Activated CD4-positive, CD25-positive, alpha-beta regulatory T cell treated with anti-CD3 and anti-CD28 coated beads, Interleukin-2, amount 50 U/mL, for 16 hours (primary cell): ENCODE results near the gene ZNF575.
"Not testable (repeated sequence)": the region's sequence is repeated elsewhere in the genome, so short reads cannot be mapped to it uniquely, and the experiment has no call there.

Source experiments
- DNase-seq: peaks from one replicate; pipeline ENCODE4 v3.0.0-alpha.2; 2020; ENCODE audit warnings: low read depth, low spot score

Gene ZNF575

DNA sequence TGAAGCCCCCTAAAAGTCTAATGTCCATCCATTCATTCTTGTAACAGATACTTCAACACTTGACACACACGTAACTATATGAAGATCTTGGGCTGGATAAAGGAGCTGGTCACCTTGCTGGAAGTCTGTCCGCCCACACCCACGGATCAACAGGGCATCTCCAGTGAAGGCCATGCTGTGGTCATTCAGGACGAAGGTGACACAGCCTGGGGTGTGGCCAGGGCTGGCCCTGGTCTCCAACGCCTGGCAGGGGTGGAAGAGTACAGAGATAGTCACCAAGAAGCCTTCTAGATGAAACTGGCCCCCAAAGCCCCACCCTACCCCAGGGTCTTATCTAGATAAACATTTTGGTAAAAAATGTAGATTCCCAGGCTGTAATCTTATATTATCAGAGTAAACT lies 21.7 kb upstream of the ZNF575 start:
- no peak for DNase-seq

DNA sequence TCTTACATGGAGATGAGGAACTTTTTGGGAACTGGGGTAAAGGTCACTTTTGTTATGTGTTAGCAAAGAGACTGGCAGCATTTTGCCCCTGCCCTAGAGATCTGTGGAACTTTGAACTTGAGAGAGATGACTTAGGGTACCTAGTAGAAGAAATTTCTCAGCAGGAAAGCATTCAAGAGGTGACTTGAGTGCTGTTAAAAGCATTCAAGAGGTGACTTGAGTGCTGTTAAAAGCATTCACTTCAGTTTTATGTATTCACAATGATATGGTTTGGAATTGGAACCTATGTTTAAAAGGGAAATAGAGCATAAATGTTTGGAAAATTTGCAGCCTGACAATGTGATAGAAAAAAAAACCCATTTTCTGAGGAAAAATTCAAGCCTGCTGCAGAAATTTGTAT lies 20.6 kb upstream of the ZNF575 start:
- DNase-seq: not testable (repeated sequence)

DNA sequence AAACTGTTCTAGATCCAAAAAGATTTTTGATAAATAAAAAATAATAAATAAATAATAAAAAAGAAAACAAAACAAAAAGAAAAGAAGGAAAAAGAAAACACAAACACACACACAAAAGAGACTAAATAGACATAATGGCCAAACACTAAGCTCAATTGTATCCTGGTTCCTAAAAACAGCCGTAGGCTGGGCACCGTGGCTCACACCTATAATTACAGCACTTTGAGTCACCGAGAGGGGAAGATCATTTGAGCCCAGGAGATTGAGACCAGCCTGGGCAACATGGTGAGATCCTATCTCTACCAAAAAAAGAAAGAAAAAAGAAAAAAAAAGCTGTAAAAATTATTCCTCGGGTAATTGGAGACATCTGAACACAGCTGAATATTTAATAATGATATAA lies 14.9 kb upstream of the ZNF575 start:
- DNase-seq: no peak

DNA sequence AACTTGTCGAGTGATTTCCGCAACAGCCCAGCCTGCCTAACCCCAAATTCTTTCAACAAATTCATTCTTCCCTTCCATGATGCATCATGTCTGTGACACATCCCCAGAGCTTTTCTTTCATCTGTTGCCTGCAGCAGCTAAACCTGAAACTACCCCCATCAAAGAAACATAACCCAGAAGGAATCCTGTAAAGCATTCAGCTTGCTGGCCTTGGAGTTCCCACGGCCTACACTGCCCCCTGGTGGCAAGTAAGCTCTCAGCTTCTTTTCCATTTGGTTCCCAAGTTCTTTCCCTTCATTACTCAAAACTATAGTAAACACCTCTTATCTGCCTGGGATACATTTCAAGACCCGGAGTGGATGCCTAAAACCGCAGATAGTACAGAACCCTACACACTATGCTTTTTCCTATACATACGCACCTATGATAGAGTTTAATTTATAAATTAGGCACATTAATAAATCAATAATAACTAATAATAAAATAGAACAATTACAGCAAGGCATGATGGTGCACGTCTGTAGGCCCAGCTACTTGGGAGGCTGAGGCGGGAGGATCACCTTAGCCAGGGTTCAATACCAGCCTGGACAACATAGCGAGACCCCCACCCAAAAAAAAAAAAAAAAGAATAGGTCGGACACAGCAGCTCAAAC lies 13.4 kb upstream of the ZNF575 start:
- DNase-seq: peak; percentile 69

DNA sequence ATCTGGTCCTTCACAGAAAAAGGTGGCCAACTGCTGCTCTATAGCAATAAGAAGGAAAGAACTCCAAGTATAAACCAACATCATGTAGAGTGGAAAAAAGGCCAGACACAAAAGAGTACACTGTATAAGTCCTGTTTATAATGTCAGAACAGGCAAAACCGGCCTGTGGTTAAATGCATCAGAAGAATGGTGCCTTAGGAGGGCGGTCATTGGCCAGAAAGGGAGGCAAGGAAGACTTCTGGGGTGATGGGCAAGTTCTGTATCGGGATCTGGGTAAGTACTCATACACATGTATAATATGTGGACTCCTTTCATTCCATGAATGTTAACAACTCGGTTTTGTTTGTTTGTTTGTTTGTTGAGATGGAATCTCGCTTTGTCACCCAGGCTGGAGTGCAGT lies 10.1 kb upstream of the ZNF575 start:
- DNase-seq: no peak

DNA sequence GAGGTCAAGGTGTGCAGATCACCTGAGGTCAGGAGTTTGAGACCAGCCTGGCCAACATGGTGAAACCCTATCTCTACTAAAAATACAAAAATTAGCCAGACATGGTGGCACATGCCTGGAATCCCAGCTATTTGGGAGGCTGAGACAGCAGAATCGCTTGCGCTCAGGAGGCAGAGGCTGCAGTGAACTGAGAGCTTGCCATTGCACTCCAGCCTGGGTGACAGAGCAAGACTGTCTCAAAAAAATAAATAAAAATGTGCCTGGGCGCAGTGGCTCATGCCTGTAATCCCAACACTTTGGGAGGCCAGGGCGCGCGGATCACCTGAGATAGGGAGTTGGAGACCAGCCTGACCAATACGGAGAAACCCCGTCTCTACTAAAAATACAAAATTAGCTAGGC lies 9.3 kb upstream of the ZNF575 start:
- not testable (repeated sequence) for DNase-seq

DNA sequence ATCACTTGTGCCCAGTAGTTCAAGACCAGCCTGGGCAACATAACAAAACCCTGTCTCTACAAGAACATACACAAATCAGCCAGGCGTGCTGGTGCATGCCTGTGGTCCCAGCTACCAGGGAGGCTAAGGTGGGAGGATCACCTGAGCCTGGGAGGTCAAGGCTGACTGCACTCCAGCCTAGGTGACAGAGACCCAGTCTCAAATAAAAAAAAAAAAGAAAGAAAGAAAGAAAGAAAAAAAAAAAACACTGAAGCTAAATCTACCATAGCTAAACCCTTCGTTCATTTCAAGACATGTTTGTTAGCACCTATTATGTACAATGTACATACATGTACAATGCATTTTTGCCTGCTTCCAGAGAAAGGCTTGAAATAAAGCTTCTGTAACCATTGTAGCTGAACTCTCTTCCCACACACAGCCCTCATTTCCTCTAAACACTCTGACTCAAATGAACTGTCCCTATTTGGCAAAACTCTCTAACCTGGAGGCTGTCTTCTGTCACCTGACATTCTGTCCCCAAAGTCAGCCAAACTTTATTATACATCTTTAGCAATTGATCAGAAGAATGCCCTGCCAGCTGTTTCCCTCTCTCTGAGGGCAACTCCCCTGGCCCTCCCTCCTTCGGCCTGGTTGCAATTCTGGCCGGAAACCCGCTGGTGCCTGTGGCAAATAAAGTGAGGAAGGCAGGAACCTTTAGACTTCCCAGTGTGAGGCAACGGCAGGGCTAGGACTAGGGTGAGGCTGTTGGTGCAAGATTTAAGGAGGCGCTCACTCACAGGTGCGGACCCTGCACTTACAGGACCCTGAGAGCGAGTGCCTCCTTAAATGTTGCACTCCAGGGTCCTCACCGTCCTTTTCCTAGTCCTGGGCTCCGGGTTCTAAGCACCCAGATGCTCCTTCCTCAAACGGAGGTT lies 7.8 kb upstream of the ZNF575 start:
- no peak for DNase-seq

DNA sequence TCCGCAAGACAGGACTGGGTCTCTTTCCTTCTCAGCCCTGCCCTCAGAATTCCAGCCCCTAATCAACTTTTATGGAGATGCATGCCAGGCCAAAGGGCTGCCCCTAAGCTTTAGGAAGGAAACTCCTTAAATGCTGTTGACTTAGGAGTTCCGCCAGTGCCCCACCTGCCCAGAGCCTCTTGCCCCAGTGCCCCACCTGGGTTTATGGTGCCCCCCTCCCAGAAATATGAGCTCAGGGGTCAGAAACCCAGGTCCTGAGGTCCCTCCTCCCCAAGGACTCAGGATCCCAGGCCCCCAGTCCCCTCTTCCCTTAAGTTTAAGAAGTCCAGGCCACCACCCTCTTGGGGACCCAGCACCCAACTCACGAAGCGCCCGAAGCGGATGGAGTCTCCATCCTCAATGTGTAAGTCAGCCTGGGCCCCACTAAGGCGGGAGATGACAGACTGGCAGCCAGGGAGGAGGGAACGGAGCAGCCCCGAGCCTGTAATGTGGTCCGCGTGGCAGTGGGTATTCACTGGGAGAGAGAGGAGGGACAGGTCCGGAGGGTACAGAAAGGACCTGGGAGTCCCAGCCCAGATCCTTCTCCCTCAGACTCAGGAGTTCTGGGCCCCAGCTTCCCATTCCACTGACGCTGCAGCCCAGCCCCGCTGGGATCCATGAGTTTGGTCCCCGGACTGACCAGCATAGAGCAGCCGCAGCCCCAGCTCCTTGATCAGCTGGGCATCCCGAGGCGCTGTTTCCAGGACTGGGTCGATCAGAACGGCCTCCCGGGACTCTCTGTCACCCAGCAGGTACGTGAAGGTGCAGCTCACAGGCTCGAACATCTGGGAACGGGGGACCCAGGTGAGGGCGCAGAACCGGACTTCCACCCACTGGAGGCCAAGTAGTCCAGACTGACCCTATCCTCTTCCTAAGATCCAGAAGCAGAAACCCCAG lies 6.9 kb upstream of the ZNF575 start:
- DNase-seq: no peak

DNA sequence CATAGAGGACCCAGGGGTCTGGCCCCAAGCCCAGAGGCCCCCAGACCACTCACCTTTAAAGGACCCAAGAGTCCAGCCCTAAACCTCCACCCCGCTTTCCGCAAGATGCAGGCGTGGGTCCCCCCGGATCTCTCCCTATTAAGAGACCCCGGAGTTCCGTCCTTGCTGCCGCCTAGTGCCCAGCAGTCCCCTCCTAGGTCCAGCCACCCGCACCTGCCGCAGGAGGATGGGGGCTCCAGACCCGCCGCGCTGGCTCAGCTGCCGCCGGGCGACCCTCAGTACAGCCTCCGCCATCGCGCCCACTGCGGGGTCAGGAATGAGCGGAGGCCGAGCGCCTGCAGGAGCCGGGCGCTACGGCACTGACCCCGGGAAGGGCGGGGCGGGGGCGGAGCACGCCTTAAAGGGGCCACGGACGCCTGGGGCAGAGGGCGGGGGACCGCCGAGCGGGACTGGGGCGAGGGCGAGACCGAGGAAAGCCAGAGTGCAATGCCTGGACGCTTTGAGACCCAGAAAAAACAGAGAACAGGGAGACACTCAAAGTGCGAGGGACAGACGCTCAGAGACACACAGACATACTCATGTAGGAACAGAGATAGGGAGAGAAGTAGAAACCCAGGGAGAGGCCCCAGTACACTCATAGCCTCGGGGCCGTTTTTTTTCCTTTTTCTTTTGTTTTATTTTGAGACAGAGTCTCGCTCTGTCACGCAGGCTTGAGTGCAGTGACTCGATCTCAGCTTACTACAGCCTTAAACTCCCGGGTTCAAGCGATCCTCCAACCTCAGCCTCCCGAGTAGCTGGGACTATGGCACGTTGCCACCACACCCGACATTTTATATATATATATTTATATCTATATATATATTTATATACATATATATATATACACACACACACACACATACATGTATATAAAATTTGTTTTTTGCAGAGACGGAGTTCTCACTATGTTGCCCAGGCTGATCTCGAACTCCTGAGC lies 5.8 kb upstream of the ZNF575 start, which contains the start of gene ETHE1:
Gene ETHE1, minus strand, starts transcription at position 318 of the 976 bp plus-strand sequence. Its CDS starts 24 bp downstream, at position 294.
- DNase-seq: peak; percentile 41

DNA sequence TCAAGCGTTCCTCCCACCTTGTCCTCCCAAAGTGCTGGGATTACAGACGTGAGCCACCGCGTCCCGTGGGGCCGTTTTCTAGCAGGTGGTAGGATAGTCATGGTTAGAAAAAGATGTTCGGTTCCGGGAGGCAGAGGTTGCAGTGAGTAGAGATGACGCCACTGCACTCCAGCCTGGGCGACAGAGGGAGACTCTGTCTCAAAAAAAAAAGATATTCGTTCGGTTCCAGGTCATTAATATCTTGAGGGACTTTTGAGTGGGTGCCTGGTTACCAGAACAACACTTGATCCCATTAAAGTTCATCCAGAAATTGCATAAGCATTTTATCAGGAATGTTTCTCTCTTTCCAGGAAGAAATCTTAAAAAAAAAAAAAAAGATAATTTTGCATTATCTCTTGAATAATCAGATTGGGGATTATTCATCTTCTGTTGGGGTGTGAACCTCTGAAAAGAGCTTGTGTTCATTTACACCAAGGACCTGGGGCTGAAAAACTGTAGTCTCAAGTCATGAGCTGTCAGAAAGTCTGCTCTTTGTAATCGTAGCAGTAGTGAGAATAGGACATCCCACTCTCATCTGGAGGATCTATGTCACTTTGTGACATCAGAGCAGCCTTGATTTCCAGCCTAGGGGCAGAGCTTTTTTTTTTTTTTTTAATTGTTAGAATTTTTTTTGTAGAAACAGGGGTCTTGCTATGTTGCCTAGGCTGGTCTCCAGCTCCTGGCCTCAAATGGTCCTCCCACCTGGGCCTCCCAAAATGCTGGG lies 4.9 kb upstream of the ZNF575 start:
- no peak for DNase-seq

DNA sequence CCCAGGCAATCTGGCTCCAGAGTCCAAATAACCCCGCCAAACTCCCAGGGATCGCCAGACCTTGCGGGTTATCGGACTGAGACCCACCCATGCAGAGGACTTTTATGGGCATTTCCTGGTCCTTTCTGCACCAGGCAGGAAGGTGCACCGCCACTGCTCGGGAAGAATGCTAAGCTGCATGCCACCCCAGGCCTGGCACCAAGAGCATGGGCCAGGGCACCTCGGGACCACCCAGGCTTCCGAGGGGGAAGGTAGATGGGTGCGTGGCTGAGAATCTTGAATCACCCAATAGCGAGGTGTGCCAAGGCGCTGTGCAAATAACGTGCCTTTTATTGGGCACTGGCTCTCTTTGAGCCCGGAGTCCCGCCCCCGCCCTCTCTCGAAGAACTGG lies 422 bp upstream of the ZNF575 start:
- no peak for DNase-seq

DNA sequence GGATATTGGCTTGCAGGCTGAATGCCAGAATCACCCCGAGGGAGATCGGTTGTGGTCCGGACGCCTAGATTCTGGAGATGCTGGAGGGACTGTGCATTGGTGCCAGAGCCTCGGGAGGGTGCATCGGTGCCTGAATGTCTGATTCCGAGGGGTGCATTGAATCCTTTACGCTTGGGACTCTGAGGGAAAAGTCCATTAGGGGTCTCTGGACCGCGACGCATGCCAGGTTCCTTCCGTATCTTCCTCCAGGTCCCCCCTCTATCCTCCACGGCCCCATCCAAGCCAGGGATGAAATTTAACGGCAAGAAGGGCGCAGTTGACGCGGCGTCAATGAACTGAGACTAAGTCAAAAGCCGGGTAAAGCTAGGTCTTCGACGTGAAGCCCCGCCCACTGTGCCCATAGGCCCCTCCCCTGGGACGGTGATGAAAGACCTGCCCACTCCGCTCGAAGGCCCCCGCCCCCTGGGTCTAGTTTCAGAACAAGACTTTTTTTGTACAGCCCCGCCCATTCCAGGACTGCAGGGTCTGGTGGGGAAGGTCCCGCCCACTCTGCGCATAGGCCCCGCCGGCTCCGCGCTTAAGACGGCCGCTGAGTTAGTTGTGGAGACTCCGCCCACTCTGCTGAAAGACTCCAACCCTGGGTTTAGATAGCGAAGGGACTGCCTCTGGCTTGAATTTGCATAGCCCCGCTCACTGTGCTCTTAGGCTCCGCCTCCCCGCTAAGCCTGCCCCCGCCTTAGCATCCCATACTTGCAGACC lies 737 bp downstream of the ZNF575 start:
- peak; percentile 86 for DNase-seq

DNA sequence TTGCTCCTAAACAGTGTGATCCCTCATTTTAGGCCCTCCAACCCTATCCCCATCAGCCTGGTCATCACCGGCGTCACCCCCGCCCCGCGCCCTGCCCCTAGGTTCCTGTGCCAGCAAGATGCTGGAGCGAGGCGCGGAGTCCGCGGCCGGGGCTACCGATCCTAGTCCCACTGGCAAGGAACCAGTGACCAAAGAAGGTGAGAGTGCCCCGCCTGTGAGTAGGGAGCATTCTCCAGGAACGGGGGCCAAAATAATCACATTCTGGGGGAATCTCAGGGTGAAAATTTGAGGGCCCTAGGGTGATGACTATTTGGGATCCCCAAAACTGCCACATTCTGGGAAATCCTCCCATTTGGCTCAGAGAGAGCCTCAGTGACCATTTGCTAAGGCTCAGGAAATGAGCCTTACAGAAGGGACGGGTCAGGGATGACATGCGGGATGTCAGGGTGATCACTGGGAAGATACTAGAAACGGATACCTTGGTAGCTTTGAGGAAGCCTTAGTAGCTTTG lies 1.4 kb downstream of the ZNF575 start:
- no peak for DNase-seq

DNA sequence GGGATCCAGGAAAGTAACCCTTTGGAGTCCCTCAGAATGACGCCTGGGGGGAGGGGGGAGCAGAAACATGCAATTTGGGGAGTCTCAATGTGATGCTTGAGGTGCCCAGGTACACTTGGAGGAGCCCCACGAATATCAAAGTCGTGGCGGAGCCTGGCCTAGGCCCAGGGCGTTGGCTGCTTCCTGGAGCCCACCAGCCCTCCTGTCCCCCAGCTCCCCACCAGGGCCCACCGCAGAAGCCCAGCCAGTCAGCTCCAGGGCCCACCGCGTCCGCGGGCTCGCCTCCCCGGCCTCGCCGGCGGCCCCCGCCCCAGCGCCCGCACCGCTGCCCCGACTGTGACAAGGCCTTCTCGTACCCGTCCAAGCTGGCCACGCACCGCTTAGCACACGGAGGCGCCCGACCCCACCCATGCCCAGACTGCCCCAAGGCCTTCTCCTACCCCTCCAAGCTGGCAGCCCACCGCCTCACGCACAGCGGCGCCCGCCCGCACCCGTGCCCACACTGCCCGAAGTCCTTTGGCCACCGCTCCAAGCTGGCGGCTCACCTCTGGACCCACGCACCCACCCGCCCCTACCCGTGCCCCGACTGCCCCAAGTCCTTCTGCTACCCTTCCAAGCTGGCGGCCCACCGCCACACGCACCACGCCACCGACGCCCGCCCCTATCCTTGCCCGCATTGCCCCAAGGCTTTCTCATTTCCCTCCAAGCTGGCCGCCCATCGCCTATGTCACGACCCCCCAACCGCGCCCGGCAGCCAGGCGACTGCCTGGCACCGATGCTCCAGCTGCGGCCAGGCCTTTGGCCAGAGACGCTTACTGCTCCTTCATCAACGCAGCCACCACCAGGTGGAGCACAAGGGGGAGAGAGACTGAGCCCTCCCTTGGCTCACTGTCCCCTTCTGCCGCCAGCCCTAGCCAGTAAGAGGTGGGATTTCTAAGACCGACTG lies 2.1 kb downstream of the ZNF575 start:
- no peak for DNase-seq

DNA sequence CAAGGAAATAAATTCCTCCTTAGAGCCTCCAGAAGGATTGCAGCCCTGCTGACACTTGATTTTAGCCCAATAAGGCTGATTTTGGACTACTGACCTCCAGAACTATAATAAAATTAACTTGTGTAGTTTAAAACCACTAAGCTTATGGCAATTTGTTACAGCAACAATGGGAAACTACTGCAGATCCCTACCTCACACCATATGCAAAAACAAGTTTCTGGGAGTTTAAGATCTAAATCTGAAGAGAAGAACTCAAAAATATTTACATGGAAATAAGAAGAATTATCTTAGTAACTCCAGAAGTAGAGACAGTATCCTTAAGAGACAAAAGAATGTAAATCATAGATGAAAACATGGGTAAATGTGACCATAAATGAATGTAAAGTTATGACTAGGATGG lies 5.9 kb downstream of the ZNF575 start:
- DNase-seq: no peak

DNA sequence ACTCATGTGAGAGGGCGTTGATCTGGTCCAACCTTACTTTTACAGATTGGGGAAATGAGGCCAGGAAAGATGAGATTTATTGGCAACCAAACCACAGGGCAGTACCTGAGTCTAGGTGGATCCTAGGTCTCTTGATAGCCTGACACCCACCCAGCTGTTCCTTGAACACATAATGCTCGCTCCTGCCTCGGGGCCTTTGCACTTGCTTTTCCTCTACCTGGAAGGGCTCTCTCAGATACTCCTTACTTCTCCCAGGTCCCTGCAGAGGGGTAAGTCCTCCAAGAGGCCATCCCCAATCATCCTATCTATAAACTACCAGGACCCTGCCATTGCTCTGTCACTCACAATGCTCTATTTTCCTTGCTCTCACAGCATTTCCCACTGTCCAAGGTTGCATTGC lies 7.4 kb downstream of the ZNF575 start:
- no peak for DNase-seq

DNA sequence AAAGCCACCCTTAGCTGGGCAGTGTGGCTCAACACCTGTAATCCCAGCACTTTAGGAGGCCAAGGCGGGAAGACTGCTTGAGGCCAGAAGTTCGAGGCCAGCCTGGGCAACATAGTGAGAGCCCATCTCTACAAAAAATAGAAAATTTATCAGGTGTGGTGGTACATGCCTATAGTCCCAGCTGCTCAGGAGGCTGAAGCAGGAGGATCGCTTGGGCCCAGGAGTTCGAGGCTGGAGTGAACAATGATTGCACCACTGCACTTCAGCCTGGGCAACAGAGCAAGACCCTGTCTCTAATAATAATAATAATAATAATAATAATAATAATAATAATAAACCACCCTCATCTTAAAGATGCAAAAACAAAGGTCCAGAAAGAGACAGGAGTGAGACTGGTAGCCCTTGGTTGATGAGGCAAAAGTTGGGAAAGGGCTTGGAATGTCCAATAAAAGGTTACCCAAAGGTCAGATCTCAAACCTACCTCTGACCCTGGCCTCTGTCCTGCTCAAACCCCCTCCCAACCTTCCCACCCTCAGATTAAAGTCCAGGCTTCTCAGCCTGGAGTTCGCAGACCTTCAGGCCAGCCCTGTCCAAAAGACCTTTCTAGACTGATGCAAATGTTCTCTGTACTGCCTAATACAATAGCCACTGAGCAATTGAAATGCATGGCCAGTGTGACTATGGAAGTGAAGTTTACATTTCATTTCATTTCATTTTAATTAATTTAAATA lies 9.1 kb downstream of the ZNF575 start:
- no peak for DNase-seq
